IgD-negative memory B cell (primary cell): ENCODE measurements around the gene PRRG3. TPM values are rescaled to one million over a fixed set of nuclear protein-coding genes. Genes with fewer than 3 reads are reported as not detected.

Experiments used
- H3K27ac Mint-ChIP-seq, 3 donors: one replicate each; pipeline ENCODE4 v1.8.0; 2020 to 2022; ENCODE audit warnings: mild to moderate bottlenecking in 3 of 3, mixed read lengths in 3 of 3, moderate library complexity in 1 of 3
- H3K27me3 Mint-ChIP-seq: one replicate; pipeline ENCODE4 v1.8.0; 2021; ENCODE audit warnings: mixed read lengths
- H3K36me3 Mint-ChIP-seq: one replicate; pipeline ENCODE4 v1.8.0; 2020; ENCODE audit warnings: mild to moderate bottlenecking, mixed read lengths
- H3K4me1 Mint-ChIP-seq, 3 donors: one replicate each; pipeline ENCODE4 v1.8.0; 2020 to 2022; ENCODE audit warnings: mixed read lengths in 3 of 3, mild to moderate bottlenecking in 1 of 3
- H3K4me3 Mint-ChIP-seq, 4 donors: one replicate each; pipeline ENCODE4 v1.8.0; 2020 to 2022; ENCODE audit warnings: mild to moderate bottlenecking in 4 of 4, mixed read lengths in 4 of 4, moderate library complexity in 3 of 4
- H3K9me3 Mint-ChIP-seq, 3 donors: one replicate each; pipeline ENCODE4 v1.8.0; 2020 to 2021; ENCODE audit warnings: mixed read lengths in 3 of 3, mild to moderate bottlenecking in 1 of 3
- polyA plus RNA-seq: library from polyadenylated mRNA; unstranded; fragments of 300-500 nt; fragmentation: Illumina TruSeq; gene quantifications from one replicate; pipeline ENCODE4 v1.2.3, GENCODE V29; 2021

The PRRG3 gene
- polyA plus RNA-seq, 1 donor from 2014 or later = not detected

- H3K27me3 Mint-ChIP-seq = peaks cover 5% of the 10 kb centered on the region
- H3K4me3 Mint-ChIP-seq = no peak overlapping the region
- peaks cover 0 to 3% (median 0%) of the 10 kb centered on the region in 3 donors for H3K9me3 Mint-ChIP-seq
- H3K36me3 Mint-ChIP-seq = no peaks in the 10 kb centered on the region
- no peak overlapping the region for H3K27ac Mint-ChIP-seq
- no peaks in the 10 kb centered on the region for H3K4me1 Mint-ChIP-seq
Measured at GRCh38 chrX:151700581-151700980, 5.3 kb downstream of the PRRG3 start.

- Mint-ChIP-seq H3K27ac (no peak overlapping the region), H3K9me3 (peaks cover 0 to 2% (median 0%) of the 10 kb centered on the region in 3 donors), H3K27me3 (peaks cover 5% of the 10 kb centered on the region), H3K4me1 (no peaks in the 10 kb centered on the region), H3K4me3 (no peak overlapping the region), H3K36me3 (no peaks in the 10 kb centered on the region)
Measured at GRCh38 chrX:151701071-151701470, 5.8 kb downstream of the PRRG3 start.

- peaks cover 0 to 2% (median 0%) of the 10 kb centered on the region in 3 donors for H3K9me3 Mint-ChIP-seq
- H3K4me1 Mint-ChIP-seq = no peaks in the 10 kb centered on the region
- no peaks in the 10 kb centered on the region for H3K36me3 Mint-ChIP-seq
- H3K27ac Mint-ChIP-seq = no peak overlapping the region
- H3K4me3 Mint-ChIP-seq = no peak overlapping the region
- peaks cover 5% of the 10 kb centered on the region for H3K27me3 Mint-ChIP-seq
Measured at GRCh38 chrX:151701531-151701930, 6.3 kb downstream of the PRRG3 start.

GRCh38 chrX:151702026-151702714 lies 6.9 kb downstream of the PRRG3 start:
- Mint-ChIP-seq H3K4me1 (no peaks in the 10 kb centered on the region), H3K27ac (no peak overlapping the region), H3K27me3 (peaks cover 5% of the 10 kb centered on the region), H3K36me3 (no peaks in the 10 kb centered on the region), H3K9me3 (peaks cover 0 to 2% (median 0%) of the 10 kb centered on the region in 3 donors), H3K4me3 (peak overlapping the region in 1 of 4 donors; percentile 17)

GRCh38 chrX:151702741-151703340 lies 7.6 kb downstream of the PRRG3 start:
- Mint-ChIP-seq H3K4me3 (peak overlapping the region in 1 of 4 donors; percentile 17), H3K4me1 (no peaks in the 10 kb centered on the region), H3K9me3 (peaks cover 0 to 2% (median 0%) of the 10 kb centered on the region in 3 donors), H3K27ac (no peak overlapping the region), H3K36me3 (no peaks in the 10 kb centered on the region), H3K27me3 (peaks cover 5% of the 10 kb centered on the region)

- Mint-ChIP-seq H3K27me3 (peaks cover 5% of the 10 kb centered on the region), H3K4me3 (no peak overlapping the region), H3K9me3 (peaks cover 0 to 2% (median 0%) of the 10 kb centered on the region in 3 donors), H3K4me1 (no peaks in the 10 kb centered on the region), H3K36me3 (no peaks in the 10 kb centered on the region), H3K27ac (no peak overlapping the region)
Measured at GRCh38 chrX:151703487-151703886, 8.2 kb downstream of the PRRG3 start.

- Mint-ChIP-seq H3K27me3 (peaks cover 5% of the 10 kb centered on the region), H3K4me1 (no peaks in the 10 kb centered on the region), H3K27ac (no peak overlapping the region), H3K9me3 (peaks cover 0 to 2% (median 0%) of the 10 kb centered on the region in 3 donors), H3K36me3 (no peaks in the 10 kb centered on the region), H3K4me3 (no peak overlapping the region)
Measured at GRCh38 chrX:151704041-151704663, 8.9 kb downstream of the PRRG3 start.

- H3K27me3 Mint-ChIP-seq = peaks cover 5% of the 10 kb centered on the region
- no peak overlapping the region for H3K4me3 Mint-ChIP-seq
- no peaks in the 10 kb centered on the region for H3K4me1 Mint-ChIP-seq
- no peaks in the 10 kb centered on the region for H3K36me3 Mint-ChIP-seq
- no peak overlapping the region for H3K27ac Mint-ChIP-seq
- peaks cover 0 to 2% (median 0%) of the 10 kb centered on the region in 3 donors for H3K9me3 Mint-ChIP-seq
Measured at GRCh38 chrX:151708821-151709220, 13.6 kb downstream of the PRRG3 start.

GRCh38 chrX:151710457-151710856 lies 15.2 kb downstream of the PRRG3 start:
- Mint-ChIP-seq H3K9me3 (no peaks in the 10 kb centered on the region), H3K4me3 (no peak overlapping the region), H3K36me3 (no peaks in the 10 kb centered on the region), H3K27ac (no peak overlapping the region), H3K27me3 (peaks cover 3% of the 10 kb centered on the region), H3K4me1 (no peaks in the 10 kb centered on the region)

- no peaks in the 10 kb centered on the region for H3K9me3 Mint-ChIP-seq
- H3K4me3 Mint-ChIP-seq = no peak overlapping the region
- H3K4me1 Mint-ChIP-seq = no peaks in the 10 kb centered on the region
- no peak overlapping the region for H3K27ac Mint-ChIP-seq
- peaks cover 2% of the 10 kb centered on the region for H3K27me3 Mint-ChIP-seq
- no peaks in the 10 kb centered on the region for H3K36me3 Mint-ChIP-seq
Measured at GRCh38 chrX:151711154-151711553, 15.9 kb downstream of the PRRG3 start.

GRCh38 chrX:151711787-151712186 lies 16.5 kb downstream of the PRRG3 start:
- no peak overlapping the region for H3K27ac Mint-ChIP-seq
- H3K27me3 Mint-ChIP-seq = peaks cover 2% of the 10 kb centered on the region

GRCh38 chrX:151712253-151712652 lies 17.0 kb downstream of the PRRG3 start:
- H3K36me3 Mint-ChIP-seq = no peaks in the 10 kb centered on the region
- H3K4me1 Mint-ChIP-seq = no peaks in the 10 kb centered on the region
- peaks cover 2% of the 10 kb centered on the region for H3K27me3 Mint-ChIP-seq
- H3K4me3 Mint-ChIP-seq = no peak overlapping the region
- H3K9me3 Mint-ChIP-seq = no peaks in the 10 kb centered on the region
- H3K27ac Mint-ChIP-seq = no peak overlapping the region

More at GRCh38 chrX:151711787-151712186, 16.5 kb downstream of the PRRG3 start:
- Mint-ChIP-seq H3K9me3 (no peaks in the 10 kb centered on the region), H3K4me3 (no peak overlapping the region), H3K36me3 (no peaks in the 10 kb centered on the region), H3K4me1 (no peaks in the 10 kb centered on the region)

GRCh38 chrX:151713849-151714248 lies 18.6 kb downstream of the PRRG3 start:
- no peak overlapping the region for H3K4me3 Mint-ChIP-seq
- H3K36me3 Mint-ChIP-seq = no peaks in the 10 kb centered on the region
- peaks cover 0 to 2% (median 0%) of the 10 kb centered on the region in 3 donors for H3K9me3 Mint-ChIP-seq
- H3K4me1 Mint-ChIP-seq = no peaks in the 10 kb centered on the region
- H3K27me3 Mint-ChIP-seq = peaks cover 2% of the 10 kb centered on the region
- H3K27ac Mint-ChIP-seq = no peak overlapping the region

- Mint-ChIP-seq H3K4me3 (no peak overlapping the region), H3K4me1 (no peaks in the 10 kb centered on the region), H3K27ac (no peak overlapping the region), H3K9me3 (peaks cover 0 to 2% (median 0%) of the 10 kb centered on the region in 3 donors), H3K27me3 (peaks cover 2% of the 10 kb centered on the region), H3K36me3 (no peaks in the 10 kb centered on the region)
Measured at GRCh38 chrX:151714362-151714761, 19.1 kb downstream of the PRRG3 start.

- no peak within 1 kb of the TSS for H3K27ac Mint-ChIP-seq
Measured at GRCh38 chrX:151715752-151716151, 20.5 kb downstream of the PRRG3 start, which contains the start of gene FATE1. Gene FATE1, plus strand, starts transcription at chrX:151716035. Its CDS starts 85 bp downstream, at chrX:151716120.

More at GRCh38 chrX:151715752-151716151, 20.5 kb downstream of the PRRG3 start, which contains the start of gene FATE1:
- Mint-ChIP-seq H3K4me3 (no peak within 1 kb of the TSS), H3K9me3 (peaks cover 0 to 2% (median 0%) of the 10 kb centered on the region in 3 donors), H3K36me3 (no peaks in the 10 kb centered on the region), H3K4me1 (no peaks in the 10 kb centered on the region), H3K27me3 (peaks cover 2% of the 10 kb centered on the region)
